EL (cell line): Measurements from ENCODE around the gene KIF1A.
"Not testable (repeated sequence)": the region's sequence is repeated elsewhere in the genome, so short reads cannot be mapped to it uniquely, and the experiment has no call there.

Experiments used
- DNase-seq: peaks from one replicate; pipeline ENCODE4 v3.0.0-alpha.2; 2016

KIF1A gene

GRCh38 chr2:240847817-240848216, 27.8 kb upstream of the KIF1A start:
- no peak for DNase-seq

- no peak for DNase-seq
Observed at GRCh38 chr2:240846873-240847595, 27.0 kb upstream of the KIF1A start.

- not testable (repeated sequence) for DNase-seq
Observed at GRCh38 chr2:240846309-240846708, 26.3 kb upstream of the KIF1A start.

GRCh38 chr2:240840435-240841060, 20.5 kb upstream of the KIF1A start:
- peak; percentile 66 for DNase-seq

DNA sequence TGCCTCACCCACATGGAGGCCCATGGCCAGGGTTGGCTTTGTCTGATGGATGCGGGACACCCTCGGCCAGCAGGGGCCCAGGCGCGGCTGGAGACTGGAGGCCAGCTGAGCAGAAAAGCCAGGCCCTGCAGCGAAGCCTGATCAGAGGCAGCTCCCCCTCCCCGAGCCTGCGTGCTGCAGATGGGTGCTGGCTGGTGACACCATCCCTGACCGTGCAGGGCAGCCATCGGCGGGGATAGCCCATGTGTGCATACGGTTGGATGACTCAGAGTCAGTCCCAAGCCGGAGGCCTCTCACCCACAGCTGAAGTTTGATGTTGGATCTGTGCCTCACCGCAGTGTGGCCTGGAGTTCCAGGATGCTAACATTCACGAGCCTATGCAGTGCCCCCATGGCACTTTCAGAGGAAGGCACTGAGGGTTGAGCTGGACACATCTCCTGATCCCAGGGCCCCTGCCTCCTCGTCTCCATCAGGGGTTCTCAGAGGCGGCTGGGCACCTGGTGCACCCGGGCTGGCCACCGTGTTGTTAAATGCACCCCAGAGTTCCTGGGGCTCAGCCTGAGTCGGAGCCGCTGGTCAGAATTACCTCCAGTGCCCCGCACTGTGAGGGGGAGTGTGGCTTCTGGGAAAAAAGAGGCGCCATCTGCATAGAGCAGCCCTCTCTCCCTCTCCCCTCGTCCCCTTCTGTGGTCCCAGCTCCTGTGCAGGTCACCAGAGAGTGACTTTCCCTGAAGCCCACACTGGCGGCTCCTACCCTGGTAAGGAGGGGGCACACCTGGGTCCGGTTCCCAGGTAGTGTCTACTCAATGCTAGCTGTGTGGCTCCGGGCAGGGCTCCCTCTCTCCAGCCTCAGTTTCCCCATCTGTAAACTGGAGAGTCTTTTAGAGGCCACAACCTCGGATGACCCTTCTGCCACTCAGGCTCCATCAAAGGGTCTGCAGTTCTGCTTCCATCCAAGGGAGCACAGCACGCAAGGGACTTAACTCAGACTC, 19.4 kb upstream of the KIF1A start:
- DNase-seq, result peak; percentile 44

- DNase-seq, result no peak
Observed at GRCh38 chr2:240837621-240838020, 17.6 kb upstream of the KIF1A start.

DNA sequence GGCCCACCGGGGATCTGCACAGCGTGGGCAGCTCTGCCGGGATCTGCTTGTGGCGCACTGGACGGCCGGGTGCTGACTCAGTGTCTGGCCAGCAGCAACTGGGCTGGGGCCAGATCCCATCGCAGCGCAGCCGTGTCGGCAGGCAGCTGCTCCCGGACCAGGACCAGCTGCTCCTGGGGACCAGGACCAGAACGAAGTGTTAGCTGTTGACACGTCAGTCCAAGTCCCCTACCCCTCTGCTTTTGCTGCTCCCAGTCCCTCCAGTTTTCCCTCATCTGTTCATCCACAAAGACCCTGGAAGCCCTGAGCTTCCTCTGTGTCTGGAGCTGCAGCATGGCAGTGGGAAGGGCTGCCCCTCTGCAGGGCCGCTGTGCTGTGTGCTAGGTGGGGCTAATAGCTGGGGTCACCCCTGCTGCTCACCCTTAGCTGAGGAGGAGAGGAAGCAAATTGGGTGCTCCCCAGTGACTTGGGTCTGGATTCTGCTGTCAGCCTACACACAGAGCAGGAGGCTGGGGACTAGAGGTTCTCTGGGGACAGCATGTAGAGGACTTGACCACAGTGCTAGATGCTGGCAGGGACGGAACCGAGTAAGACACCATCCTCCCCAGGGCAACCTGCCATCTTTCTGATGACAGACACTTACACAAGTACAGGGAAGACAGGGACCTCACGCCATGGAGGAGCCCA, 16.9 kb upstream of the KIF1A start:
- peak; percentile 35 for DNase-seq

GRCh38 chr2:240835528-240835927, 15.5 kb upstream of the KIF1A start:
- no peak for DNase-seq

DNA sequence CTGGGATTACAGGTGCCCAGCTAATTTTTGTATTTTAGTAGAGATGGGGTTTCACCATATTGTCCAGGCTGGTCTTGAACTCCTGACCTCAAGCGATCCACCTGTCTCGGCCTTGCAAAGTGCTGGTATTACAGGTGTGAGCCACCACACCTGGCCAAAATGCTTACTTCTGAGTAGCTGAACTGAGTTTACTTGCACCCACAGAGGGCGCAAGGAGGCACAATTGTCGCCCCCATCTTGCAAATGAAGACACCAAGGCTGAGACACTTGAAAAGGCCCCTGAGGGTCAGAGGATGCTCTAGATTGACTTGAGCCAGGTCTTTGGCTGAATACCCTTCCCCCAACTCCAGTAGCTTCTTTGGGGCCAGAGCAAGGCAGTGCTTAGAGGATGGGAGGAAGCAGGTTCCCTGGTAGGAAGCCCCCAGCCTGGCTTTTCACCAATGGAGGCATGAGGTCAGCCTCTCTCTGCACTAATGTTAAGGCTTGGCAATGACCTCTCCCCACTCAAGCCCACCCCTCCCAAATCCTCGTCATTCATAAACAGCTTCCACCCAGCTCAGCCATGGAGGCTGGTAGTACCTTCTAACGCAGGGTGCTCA, 14.5 kb upstream of the KIF1A start:
- no peak for DNase-seq

GRCh38 chr2:240833724-240834285, 13.8 kb upstream of the KIF1A start:
- no peak for DNase-seq

DNA sequence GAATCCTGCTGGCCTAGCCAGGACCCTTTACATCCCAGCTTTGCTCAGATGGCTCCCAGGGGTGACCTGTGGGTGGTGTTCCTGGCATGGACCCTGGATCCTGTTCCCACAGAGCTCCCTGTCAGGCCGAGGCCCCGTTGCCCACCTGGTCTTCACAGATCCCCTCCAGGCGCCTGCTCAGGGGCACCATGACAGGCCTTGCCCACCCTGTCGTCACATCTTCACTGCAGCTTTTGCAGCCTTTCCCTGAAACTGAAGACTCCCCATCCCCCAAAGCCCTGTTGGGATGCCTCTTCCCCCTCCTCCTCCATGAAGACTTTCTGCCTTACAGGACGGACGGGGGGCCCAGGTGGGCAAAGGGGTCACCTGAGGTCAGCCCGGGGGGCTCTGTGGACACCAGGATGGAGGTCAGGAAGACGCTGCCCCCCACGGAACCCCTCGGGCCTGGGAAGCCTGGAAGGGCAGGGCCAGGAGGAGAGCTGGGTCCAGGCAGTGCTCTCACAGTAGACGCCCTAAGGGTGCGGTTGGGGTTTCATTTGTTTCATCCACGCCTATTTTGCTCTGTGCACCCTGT, 13.0 kb upstream of the KIF1A start:
- DNase-seq, result no peak

GRCh38 chr2:240832205-240832727, 12.2 kb upstream of the KIF1A start:
- DNase-seq, result peak; percentile 88

DNA sequence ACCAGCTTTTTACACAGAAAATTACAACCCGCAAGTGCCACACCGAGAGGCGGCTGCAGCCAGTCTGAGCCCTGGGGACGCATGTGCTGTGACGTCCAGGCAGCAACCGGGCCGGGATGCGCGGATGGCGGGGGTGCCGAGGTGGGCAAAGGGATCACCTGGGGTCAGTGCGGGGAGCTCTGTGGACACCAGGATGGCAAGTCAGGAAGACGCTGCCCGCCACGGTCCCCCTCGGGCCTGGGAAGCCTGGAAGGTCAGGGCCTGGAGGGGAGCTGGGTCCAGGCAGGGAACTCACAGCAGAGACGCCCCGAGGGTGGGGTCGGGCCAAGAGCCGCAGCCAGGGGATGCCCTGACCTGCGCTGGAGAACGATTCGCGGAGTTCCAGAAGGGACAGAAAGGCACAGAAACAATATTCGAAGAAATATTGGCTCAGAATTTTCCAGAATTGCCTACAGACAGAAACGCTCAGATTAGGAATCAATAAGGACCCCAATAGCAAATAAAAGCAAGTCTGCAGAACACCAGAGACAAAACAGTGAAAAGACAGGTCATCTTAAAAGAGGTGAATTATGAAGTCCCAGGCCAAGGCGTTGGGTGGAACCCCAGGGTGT, 11.7 kb upstream of the KIF1A start:
- DNase-seq, result no peak

- no peak for DNase-seq
Observed at GRCh38 chr2:240825476-240825875, 5.5 kb upstream of the KIF1A start.

DNA sequence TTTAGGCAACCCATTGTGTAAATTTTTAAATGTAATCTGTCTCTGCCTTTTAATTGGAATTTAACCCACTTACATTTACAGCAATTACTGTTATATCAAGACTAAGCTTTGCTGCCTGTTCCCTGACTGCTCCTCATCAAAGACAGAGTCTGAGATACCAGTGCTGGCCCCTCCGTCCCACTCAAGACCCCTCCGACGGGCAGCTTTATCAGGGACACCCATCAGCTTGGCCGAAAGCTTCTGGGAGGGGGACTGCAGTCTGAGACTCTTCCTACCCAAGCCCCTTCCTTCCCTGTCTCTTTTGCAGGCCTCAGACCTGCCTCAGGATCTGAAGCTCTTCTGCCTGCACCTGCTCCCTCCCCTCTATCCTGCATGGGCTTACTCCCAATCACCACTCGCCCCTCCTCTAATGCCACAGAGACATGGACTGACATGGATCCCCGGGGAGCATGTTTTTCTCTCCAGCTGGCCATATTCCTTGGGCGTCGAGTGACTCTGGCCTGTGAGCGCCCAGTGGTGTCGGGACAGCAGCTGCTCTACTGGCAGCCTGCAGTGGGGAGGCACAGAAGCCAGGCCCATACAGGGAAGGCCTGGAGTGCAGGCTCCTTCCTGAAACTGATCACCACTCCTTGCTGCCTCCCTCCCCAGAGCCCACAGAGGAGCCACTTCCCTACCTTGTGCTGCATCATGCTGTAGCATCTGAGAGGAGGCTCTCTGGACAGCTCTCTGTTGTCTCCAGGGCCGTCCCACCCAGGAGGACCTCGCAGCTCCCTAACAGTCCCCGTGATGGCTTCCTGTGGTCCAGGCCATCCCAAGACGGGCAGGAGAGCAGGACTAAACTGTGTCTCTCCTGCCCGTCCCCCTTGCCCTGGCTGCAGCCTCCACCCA, 3.7 kb upstream of the KIF1A start:
- no peak for DNase-seq

- DNase-seq, result no peak
Observed at GRCh38 chr2:240822280-240822847, 2.3 kb upstream of the KIF1A start.

GRCh38 chr2:240821429-240821778, 1.4 kb upstream of the KIF1A start:
- DNase-seq, result no peak

DNA sequence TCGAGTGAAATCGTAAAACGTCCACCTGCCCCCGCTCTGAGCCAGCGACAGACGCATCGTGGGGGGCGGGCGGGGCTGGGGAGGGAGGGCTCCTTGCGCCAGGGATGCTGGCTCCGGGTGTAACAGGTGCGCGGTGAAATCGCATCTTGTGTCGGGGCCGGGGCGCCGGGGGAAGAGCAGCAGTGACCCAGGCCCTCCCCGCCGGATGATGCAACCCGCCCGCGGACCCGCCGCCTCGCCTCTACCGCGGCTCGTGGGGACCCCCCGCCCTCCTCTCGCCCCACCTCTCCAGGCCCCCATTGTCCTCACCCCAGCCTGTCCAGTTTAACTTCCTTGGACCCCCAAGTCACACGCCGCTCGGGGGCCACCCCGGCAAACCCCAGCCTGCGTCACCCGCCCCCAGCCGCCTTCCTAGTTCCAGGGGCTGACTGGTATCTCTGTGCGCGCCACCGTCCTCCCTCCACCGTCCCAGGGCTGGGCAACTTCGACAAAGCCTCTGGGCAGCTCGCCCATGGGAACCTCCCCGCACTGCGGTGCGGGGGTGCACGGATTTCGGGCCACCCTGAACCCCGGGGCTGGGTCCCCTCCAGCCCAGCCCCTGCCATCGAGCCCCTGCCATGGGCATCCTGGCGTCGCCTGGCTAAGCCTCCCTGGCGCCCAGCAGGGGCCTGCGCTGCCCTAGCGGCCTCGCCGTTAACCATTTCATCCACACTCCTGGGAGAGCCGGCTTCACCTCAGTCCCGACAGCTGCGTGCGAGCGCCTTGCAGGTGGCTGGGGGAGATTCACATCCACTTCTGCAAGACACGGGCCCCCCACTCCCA, 799 bp upstream of the KIF1A start:
- no peak for DNase-seq
